K562 (cell line): Measurements from ENCODE around the gene PSMB2. TPM values are rescaled to one million over a fixed set of nuclear protein-coding genes. Genes with fewer than 3 reads are reported as not detected.

Source experiments
- ATAC-seq: fragments of 200-7000 bp; cut with Tn5 transposase; 3 replicates; pipeline ENCODE4 v1.9.1; 2020; ENCODE audit warnings: moderate library complexity
- BruUV-seq: library from RNA; stranded (reverse); fragments of 400-500 nt; replicated peaks from 2 replicates; lab custom pipeline; 2021; lab: Mats Ljungman, UMichigan
- CTCF ChIA-PET: fragments of 300-600 bp; formaldehyde crosslinking; extraction: SDS; loops from one replicate; lab custom pipeline; 2021; ENCODE audit warnings: low intra/inter-chr PET ratio; lab: Yijun Ruan, JAX
- POLR2A ChIA-PET: fragments of 300-600, 350-650 bp; sonication (Branson Sonifier 250); formaldehyde crosslinking; extraction: SDS; loops from one replicate; lab custom pipeline; 2021; ENCODE audit warnings: antibody characterized with exemption, inconsistent platforms; lab: Yijun Ruan, JAX
- DNase-seq, 4 experiments: peaks; one replicate each; pipeline versions ENCODE4 v3.0.0 to v3.0.0-alpha.2; 2011 to 2018; ENCODE audit warnings: low spot score in 3 of 4, mixed read lengths in 3 of 4; ENCODE audit errors: extremely low read depth in 1 of 4
- FAIRE-seq: peaks from 2 replicates; lab custom pipeline; 2011; peaks lifted over from hg19 to GRCh38; lab: Jason Lieb, UNC
- H2AFZ ChIP-seq: 2 replicates; pipeline ENCODE4 v1.6.0; 2011; ENCODE audit warnings: low read depth, low read length, control low read depth, inconsistent platforms
- H3K27ac ChIP-seq: fragments of 200-600 bp; 3 replicates; pipeline ENCODE4 v1.8.0; 2011; ENCODE audit warnings: low read depth, mild to moderate bottlenecking, control low read depth, inconsistent platforms, low read length, moderate library complexity, mixed read lengths; ENCODE audit errors: extremely low read depth
- H3K27me3 ChIP-seq, 2 experiments: fragments of 300-600 bp in 1 of 2; 2 replicates in 1 of 2; 3 replicates in 1 of 2; pipeline versions ENCODE4 v1.6.0 to v1.8.0; 2011; ENCODE audit warnings: inconsistent platforms in 2 of 2, low read length in 2 of 2, mild to moderate bottlenecking in 1 of 2, mixed read lengths in 1 of 2, moderate library complexity in 1 of 2; ENCODE audit not compliant: control insufficient read depth in 2 of 2, insufficient read depth in 2 of 2
- H3K36me3 ChIP-seq: fragments of 300-600 bp; 3 replicates; pipeline ENCODE4 v1.8.0; 2011; ENCODE audit warnings: mild to moderate bottlenecking, low read length, inconsistent platforms; ENCODE audit not compliant: control insufficient read depth, insufficient read depth
- H3K4me1 ChIP-seq, 2 experiments: fragments of 200-600 bp in 1 of 2; replicated peaks in 1 of 2; 2 replicates in 1 of 2; 3 replicates in 1 of 2; pipeline versions ENCODE4 v1.5.1 to v1.8.0; 2011; ENCODE audit warnings: inconsistent platforms in 2 of 2, low read length in 2 of 2, mild to moderate bottlenecking in 1 of 2, mixed read lengths in 1 of 2, moderate library complexity in 1 of 2; ENCODE audit not compliant: control insufficient read depth in 2 of 2, insufficient read depth in 2 of 2
- H3K4me2 ChIP-seq: 2 replicates; pipeline ENCODE4 v1.6.1; 2011; ENCODE audit warnings: low read length, control low read depth, inconsistent platforms, mixed read lengths; ENCODE audit not compliant: insufficient read depth
- H3K4me3 ChIP-seq: fragments of 200-600 bp; sonication (generic), shearing (Covaris generic); 2 replicates; pipeline ENCODE4 v1.5.1; 2016; ENCODE audit warnings: control low read depth, inconsistent platforms
- H3K79me2 ChIP-seq: fragments of 200-600 bp; 3 replicates; pipeline ENCODE4 v1.8.0; 2011; ENCODE audit warnings: low read length, inconsistent platforms; ENCODE audit not compliant: control insufficient read depth, insufficient read depth
- H3K9ac ChIP-seq, 2 experiments: 2 replicates each; pipeline versions ENCODE4 v1.6.0 to v1.6.1; 2011; ENCODE audit warnings: low read depth in 2 of 2, low read length in 2 of 2, control low read depth in 1 of 2, inconsistent platforms in 1 of 2, mild to moderate bottlenecking in 1 of 2, mixed read lengths in 1 of 2; ENCODE audit not compliant: insufficient read depth in 1 of 2
- H3K9me1 ChIP-seq: one replicate; pipeline ENCODE4 v1.6.0; 2011; ENCODE audit warnings: inconsistent platforms, mild to moderate bottlenecking, low read length, moderate library complexity; ENCODE audit not compliant: control insufficient read depth, insufficient read depth
- H3K9me3 ChIP-seq: replicated peaks from 2 replicates; pipeline ENCODE4 v1.5.1; 2011; ENCODE audit warnings: low read depth, low read length, inconsistent platforms; ENCODE audit not compliant: control insufficient read depth, insufficient read depth
- H4K20me1 ChIP-seq: replicated peaks from 2 replicates; pipeline ENCODE4 v1.6.1; 2011; ENCODE audit warnings: low read length, inconsistent platforms, mixed read lengths; ENCODE audit not compliant: control insufficient read depth, insufficient read depth
- BCL6 ChIP-seq: fragments of 250-450 bp; sonication (Bioruptor Pico); IDR thresholded peaks from 2 replicates; pipeline ENCODE4 v1.4.0; 2020
- CTCFL ChIP-seq: IDR thresholded peaks from 2 replicates; pipeline ENCODE4 v1.6.1; 2011; ENCODE audit warnings: borderline replicate concordance, low read depth, mild to moderate bottlenecking, moderate library complexity, low read length; ENCODE audit not compliant: insufficient read depth, poor library complexity, severe bottlenecking
- ELF1 ChIP-seq: fragments of 200-800 bp; sonication (Bioruptor generic); IDR thresholded peaks from 2 replicates; pipeline ENCODE4 v1.6.1; 2016; ENCODE audit warnings: missing genetic modification characterization, missing compliant biosample characterization
- FOXM1 ChIP-seq, 2 experiments: fragments of 450-650 bp in 1 of 2; sonication (generic) in 1 of 2; formaldehyde crosslinking in 1 of 2; IDR thresholded peaks; 2 replicates each; pipeline versions ENCODE4 v1.6.1 to v1.9.0; 2017 to 2022; ENCODE audit warnings: low read depth in 2 of 2, mild to moderate bottlenecking in 2 of 2, missing genetic modification reagents in 1 of 2, moderate library complexity in 1 of 2
- IRF9 ChIP-seq: fragments of 450-650 bp; IDR thresholded peaks from 2 replicates; pipeline ENCODE4 v1.6.1; 2016; ENCODE audit warnings: missing biosample characterization, missing genetic modification characterization
- NFIC ChIP-seq: fragments of 450-650 bp; IDR thresholded peaks from 2 replicates; pipeline ENCODE4 v1.6.1; 2017; ENCODE audit warnings: mild to moderate bottlenecking, inconsistent platforms
- RB1 ChIP-seq: fragments of 450-650 bp; IDR thresholded peaks from 2 replicates; pipeline ENCODE4 v1.6.1; 2017; ENCODE audit warnings: low read depth, mild to moderate bottlenecking
- RBBP5 ChIP-seq: fragments of 200-600 bp; sonication (generic); IDR thresholded peaks from 2 replicates; pipeline ENCODE4 v1.6.1; 2012; ENCODE audit warnings: borderline replicate concordance, mild to moderate bottlenecking, low read length, control low read depth, inconsistent platforms; ENCODE audit not compliant: insufficient read depth, poor library complexity, severe bottlenecking
- SAP30 ChIP-seq: fragments of 200-600 bp; sonication (generic); IDR thresholded peaks from 2 replicates; pipeline ENCODE4 v1.6.1; 2012; ENCODE audit warnings: borderline replicate concordance, low read depth, mild to moderate bottlenecking, moderate library complexity, low read length, control low read depth, inconsistent platforms; ENCODE audit not compliant: insufficient read depth, poor library complexity, severe bottlenecking
- SIRT6 ChIP-seq: IDR thresholded peaks from one replicate; pipeline ENCODE4 v1.6.1; 2012; ENCODE audit warnings: low read depth, mild to moderate bottlenecking, control low read depth, inconsistent platforms, low read length, moderate library complexity
- XRCC3 ChIP-seq: fragments of 450-650 bp; IDR thresholded peaks from 2 replicates; pipeline ENCODE4 v1.6.1; 2017; ENCODE audit warnings: mild to moderate bottlenecking, moderate library complexity
- ZNF583 ChIP-seq: fragments of 250-450 bp; sonication (Bioruptor Pico); IDR thresholded peaks from 2 replicates; pipeline ENCODE4 v1.4.0; 2020
- ZNF696 ChIP-seq: fragments of 250-450 bp; sonication (Bioruptor Pico); conservative IDR thresholded peaks from 2 replicates; pipeline ENCODE4 v1.4.0; 2020; ENCODE audit warnings: mild to moderate bottlenecking, moderate library complexity
- ZNF707 ChIP-seq: fragments of 250-450 bp; sonication (Bioruptor Pico); conservative IDR thresholded peaks from 2 replicates; pipeline ENCODE4 v1.8.0; 2022; ENCODE audit warnings: inconsistent platforms, mild to moderate bottlenecking, moderate library complexity
- WGBS: fragments of 100-300 bp; shearing (Covaris generic); methylation state at CpG from one replicate; pipeline ENCODE4 v1.1.6; 2016; ENCODE audit warnings: low coverage, mixed read lengths; ENCODE audit not compliant: insufficient coverage; ENCODE audit errors: missing lambda C conversion rate; 5-methylcytosine and 5-hydroxymethylcytosine counted together
- in situ Hi-C: fragments of 300-500 bp; cut with MboI; formaldehyde crosslinking; loops from 4 replicates; pipeline ENCODE4 v1.15.0; 2018; ENCODE audit warnings: inconsistent platforms, mixed read lengths
- intact Hi-C: fragments of 100-400 bp; cut with micrococcal nuclease; formaldehyde crosslinking; loops from 2 replicates; pipeline ENCODE4 v1.14.2; 2022
- polyA plus RNA-seq, 8 experiments: library from polyadenylated mRNA; depleted of rRNA in 4 of 8; stranded (reverse) in 5 of 8; unstranded in 3 of 8; fragments of >200 nt; fragmentation: Nextera tagmentation in 2 of 8; fragmentation: Illumina TruSeq in 1 of 8; extraction: Ambion mirVana in 2 of 8; extraction: Trizol in 1 of 8; gene quantifications; 2 replicates each; pipeline versions ENCODE4 v1.2.1 to v1.2.3, GENCODE V29; 2011 to 2014; ENCODE audit warnings: inconsistent platforms in 1 of 8, missing spikeins in 1 of 8
- total RNA-seq, 7 experiments: library from RNA; depleted of rRNA in 6 of 7; stranded (reverse); fragments of >200 nt in 6 of 7; fragmentation: Illumina TruSeq in 2 of 7; extraction: Trizol in 2 of 7; gene quantifications; 2 replicates each; pipeline versions ENCODE4 v1.2.1 to v1.2.3, GENCODE V29; 2011 to 2021; ENCODE audit warnings: low replicate concordance in 1 of 7

PSMB2 gene
- total and polyA plus RNA-seq, 9 of the 15 experiments (the other 6 are each of a cell fraction or from before 2014, with no cell fraction given) = 71.7 to 543 (median 165) TPM

- 71% methylated on average over 4 of the region's 4 CpGs for WGBS
Measured at GRCh38 chr1:35555212-35555584, 86.1 kb downstream of the PSMB2 start.

More at GRCh38 chr1:35555212-35555584, 86.1 kb downstream of the PSMB2 start:
- H3K9me3 ChIP-seq = no peaks in the 10 kb centered on the region
- peaks cover 40% of the 10 kb centered on the region for H3K36me3 ChIP-seq
- CTCF ChIA-PET = no interaction called here
- in situ Hi-C loops (no loop called here), intact Hi-C loops (loop anchor here (5.0 kb wide), 2 partner anchors 363 to 698 kb away; partner anchors contain the start of genes SFPQ and SMIM12)
- H3K27ac ChIP-seq = no peak overlapping the region
- no peak for FAIRE-seq
- H3K4me3 ChIP-seq = no peak overlapping the region
- H3K27me3 ChIP-seq = no peaks in the 10 kb centered on the region
- H2AFZ ChIP-seq = no peak overlapping the region
- DNase-seq = no peak
- H3K79me2 ChIP-seq = peaks cover 44% of the 10 kb centered on the region
- no peak for TF ChIP-seq XRCC3
- TF ChIP-seq SAP30 = no peak
- no peak for TF ChIP-seq ZNF696 (CRISPR knock-in tag)
- no peak for TF ChIP-seq ELF1 (tag)
- no peak for TF ChIP-seq IRF9 (tag)
- TF ChIP-seq RB1 = no peak
- TF ChIP-seq RBBP5 = no peak
- TF ChIP-seq NFIC = no peak
- no peak for TF ChIP-seq ZNF707 (CRISPR knock-in tag)
- no peak for TF ChIP-seq SIRT6
- no peak for TF ChIP-seq CTCFL
- no peak for TF ChIP-seq FOXM1 (IDR thresholded peaks at IDR 0.05; ENCODE audit: low read depth)
- TF ChIP-seq FOXM1 (CRISPR knock-in tag; IDR thresholded peaks at IDR 0.05; ENCODE audit: low read depth) = no peak
- no peak for TF ChIP-seq ZNF583
- no peak for TF ChIP-seq BCL6 (CRISPR knock-in tag)
- H3K4me1 ChIP-seq = peaks cover 19 to 27% of the 10 kb centered on the region in 2 experiments
- POLR2A ChIA-PET = interaction anchor here (0.8 kb wide), 1 partner anchor 48 kb away, joined by 3 read pairs; no protein-coding TSS in a partner anchor
- BruUV-seq = no TSS peak
- no peak overlapping the region for H3K9ac ChIP-seq
- H3K9me1 ChIP-seq = no peaks in the 10 kb centered on the region
- peak overlapping the region; percentile 28; the same call in 1 of the 2 replicates for H3K4me2 ChIP-seq
- no peak for ATAC-seq
- 0 out of 2 replicates have a peak, but pooled peaks cover 4% of the 10 kb centered on the region for H4K20me1 ChIP-seq
